CD4-positive, alpha-beta memory T cell (primary cell): ENCODE measurements around the gene PCK1. TPM values are rescaled to one million over a fixed set of nuclear protein-coding genes. Genes with fewer than 3 reads are reported as not detected.

Experiments
- CTCF ChIA-PET: fragments of 350-600 bp; sonication (Branson Sonifier 250); formaldehyde crosslinking; loops from one replicate; lab custom pipeline; 2021; ENCODE audit warnings: inconsistent platforms; ENCODE audit not compliant: partially characterized antibody; lab: Charles Lee
- POLR2A ChIA-PET: fragments of 350-600 bp; sonication (Branson Sonifier 250); formaldehyde crosslinking; loops from one replicate; lab custom pipeline; 2021; ENCODE audit not compliant: partially characterized antibody; lab: Charles Lee
- DNase-seq, 5 donors: peaks; one replicate each; pipeline versions ENCODE4 v3.0.0 to v3.0.0-alpha.2; 2020 to 2022; ENCODE audit warnings: mixed read lengths in 1 of 5
- H3K27ac ChIP-seq: one replicate; pipeline ENCODE4 v1.7.0; 2013; ENCODE audit warnings: low read depth, low read length
- H3K27me3 ChIP-seq: 2 replicates; pipeline ENCODE4 v1.7.0; 2013; ENCODE audit warnings: mild to moderate bottlenecking, low read length, moderate library complexity; ENCODE audit not compliant: insufficient read depth
- H3K36me3 ChIP-seq: 2 replicates; pipeline ENCODE4 v1.7.0; 2013; ENCODE audit warnings: mild to moderate bottlenecking, low read length, moderate library complexity; ENCODE audit not compliant: insufficient read depth
- H3K4me1 ChIP-seq: 2 replicates; pipeline ENCODE4 v1.7.0; 2013; ENCODE audit warnings: mild to moderate bottlenecking, low read length, moderate library complexity; ENCODE audit not compliant: insufficient read depth
- H3K4me3 ChIP-seq, 2 donors: one replicate each; pipeline ENCODE4 v1.7.0; 2013; ENCODE audit warnings: low read length in 2 of 2, mild to moderate bottlenecking in 1 of 2
- H3K9me3 ChIP-seq, 2 donors: one replicate each; pipeline ENCODE4 v1.7.0; 2013; ENCODE audit warnings: low read length in 2 of 2, control low read depth in 1 of 2; ENCODE audit not compliant: control insufficient read depth in 1 of 2
- H3K27ac Mint-ChIP-seq, 7 donors: one replicate each; pipeline ENCODE4 v1.8.0; 2020 to 2021; ENCODE audit warnings: mixed read lengths in 7 of 7, mild to moderate bottlenecking in 6 of 7, inconsistent platforms in 3 of 7, moderate library complexity in 3 of 7
- H3K27me3 Mint-ChIP-seq, 2 donors: one replicate each; pipeline ENCODE4 v1.8.0; 2020 to 2021; ENCODE audit warnings: mixed read lengths in 2 of 2
- H3K36me3 Mint-ChIP-seq, 2 donors: one replicate each; pipeline ENCODE4 v1.8.0; 2020 to 2021; ENCODE audit warnings: mixed read lengths in 2 of 2, inconsistent platforms in 1 of 2, mild to moderate bottlenecking in 1 of 2
- H3K4me1 Mint-ChIP-seq, 4 donors: one replicate each; pipeline ENCODE4 v1.8.0; 2020 to 2021; ENCODE audit warnings: mixed read lengths in 4 of 4, mild to moderate bottlenecking in 1 of 4
- H3K4me3 Mint-ChIP-seq, 8 donors: one replicate each; pipeline ENCODE4 v1.8.0; 2020 to 2021; ENCODE audit warnings: mixed read lengths in 8 of 8, mild to moderate bottlenecking in 7 of 8, moderate library complexity in 6 of 8, inconsistent platforms in 3 of 8
- H3K9me3 Mint-ChIP-seq, 8 donors: one replicate each; pipeline ENCODE4 v1.8.0; 2020 to 2021; ENCODE audit warnings: mixed read lengths in 8 of 8, mild to moderate bottlenecking in 5 of 8, inconsistent platforms in 3 of 8, moderate library complexity in 1 of 8
- intact Hi-C: fragments of 100-400 bp; cut with micrococcal nuclease; formaldehyde crosslinking; loops from one replicate; pipeline ENCODE4 v1.15.1; 2023
- polyA plus RNA-seq, 2 donors: library from polyadenylated mRNA; unstranded; fragments of 300-500 nt; fragmentation: Illumina TruSeq; gene quantifications; one replicate each; pipeline ENCODE4 v1.2.3, GENCODE V29; 2021
- total RNA-seq, 2 experiments: library from RNA; stranded (reverse); gene quantifications; one replicate each; pipeline ENCODE4 v1.2.3, GENCODE V29; 2021

Gene PCK1
- total and polyA plus RNA-seq, 4 experiments from 2014 or later = not detected

GRCh38 chr20:57562541-57563465 is 1.9 kb downstream of the PCK1 start:
- no peak for DNase-seq
- H3K36me3 ChIP-seq = no peaks in the 10 kb centered on the region
- H3K27me3 Mint-ChIP-seq = peaks cover 6 to 24% of the 10 kb centered on the region in 2 donors
- no peak overlapping the region for H3K27ac Mint-ChIP-seq
- intact Hi-C loops = no loop called here
- no peaks in the 10 kb centered on the region for H3K4me1 Mint-ChIP-seq
- H3K9me3 Mint-ChIP-seq = no peaks in the 10 kb centered on the region
- no peak overlapping the region for H3K4me3 Mint-ChIP-seq
- H3K27me3 ChIP-seq = no peaks in the 10 kb centered on the region
- no peaks in the 10 kb centered on the region for H3K4me1 ChIP-seq
- H3K9me3 ChIP-seq = no peaks in the 10 kb centered on the region
- no peaks in the 10 kb centered on the region for H3K36me3 Mint-ChIP-seq
- CTCF ChIA-PET = no interaction called here
- H3K27ac ChIP-seq = no peak overlapping the region
- no peak overlapping the region for H3K4me3 ChIP-seq
- POLR2A ChIA-PET = no interaction called here

- Histone ChIP-seq H3K27ac (no peak overlapping the region), H3K9me3 (no peaks in the 10 kb centered on the region), H3K27me3 (no peaks in the 10 kb centered on the region), H3K4me3 (no peak overlapping the region), H3K36me3 (no peaks in the 10 kb centered on the region), H3K4me1 (no peaks in the 10 kb centered on the region)
- Mint-ChIP-seq H3K9me3 (no peaks in the 10 kb centered on the region), H3K4me3 (no peak overlapping the region), H3K4me1 (no peaks in the 10 kb centered on the region), H3K27me3 (peaks cover 6 to 24% of the 10 kb centered on the region in 2 donors), H3K27ac (no peak overlapping the region), H3K36me3 (no peaks in the 10 kb centered on the region)
- ChIA-PET POLR2A (no interaction called here), CTCF (no interaction called here)
- DNase-seq = no peak
- intact Hi-C loops = no loop called here
These were observed 2.6 kb downstream of the PCK1 start for GRCh38 chr20:57563522-57563921.

- POLR2A ChIA-PET = no interaction called here
- no peak for DNase-seq
These were observed 3.4 kb downstream of the PCK1 start for GRCh38 chr20:57564180-57564802.

GRCh38 chr20:57564951-57565642 is 4.2 kb downstream of the PCK1 start:
- H3K36me3 ChIP-seq = no peaks in the 10 kb centered on the region
- Mint-ChIP-seq H3K4me1 (no peaks in the 10 kb centered on the region), H3K4me3 (no peak overlapping the region), H3K27ac (no peak overlapping the region), H3K36me3 (no peaks in the 10 kb centered on the region), H3K27me3 (peaks cover 0 to 21% of the 10 kb centered on the region in 2 donors), H3K9me3 (no peaks in the 10 kb centered on the region)
- no peaks in the 10 kb centered on the region for H3K27me3 ChIP-seq
- H3K4me3 ChIP-seq = no peak overlapping the region
- no peak overlapping the region for H3K27ac ChIP-seq
- intact Hi-C loops = no loop called here
- CTCF ChIA-PET = no interaction called here
- POLR2A ChIA-PET = no interaction called here
- no peaks in the 10 kb centered on the region for H3K4me1 ChIP-seq
- no peak for DNase-seq
- H3K9me3 ChIP-seq = no peaks in the 10 kb centered on the region

More at GRCh38 chr20:57564180-57564802, 3.4 kb downstream of the PCK1 start:
- no peaks in the 10 kb centered on the region for H3K9me3 Mint-ChIP-seq
- no peak overlapping the region for H3K27ac ChIP-seq
- no peaks in the 10 kb centered on the region for H3K36me3 Mint-ChIP-seq
- no peaks in the 10 kb centered on the region for H3K27me3 ChIP-seq
- H3K4me1 Mint-ChIP-seq = no peaks in the 10 kb centered on the region
- H3K9me3 ChIP-seq = no peaks in the 10 kb centered on the region
- peaks cover 4 to 26% of the 10 kb centered on the region in 2 donors for H3K27me3 Mint-ChIP-seq
- H3K4me3 ChIP-seq = no peak overlapping the region
- no peak overlapping the region for H3K27ac Mint-ChIP-seq
- no peaks in the 10 kb centered on the region for H3K36me3 ChIP-seq
- CTCF ChIA-PET = no interaction called here
- intact Hi-C loops = no loop called here
- no peak overlapping the region for H3K4me3 Mint-ChIP-seq
- no peaks in the 10 kb centered on the region for H3K4me1 ChIP-seq

- no peaks in the 10 kb centered on the region for H3K4me1 Mint-ChIP-seq
- POLR2A ChIA-PET = no interaction called here
- no peak overlapping the region for H3K27ac Mint-ChIP-seq
These were observed 5.5 kb downstream of the PCK1 start for GRCh38 chr20:57566399-57566798.

GRCh38 chr20:57566803-57567459 is 6.0 kb downstream of the PCK1 start:
- no peak overlapping the region for H3K4me3 ChIP-seq
- H3K36me3 ChIP-seq = no peaks in the 10 kb centered on the region
- POLR2A ChIA-PET = no interaction called here
- intact Hi-C loops = no loop called here
- H3K4me3 Mint-ChIP-seq = no peak overlapping the region
- no peak for DNase-seq
- no peaks in the 10 kb centered on the region for H3K9me3 Mint-ChIP-seq
- no peaks in the 10 kb centered on the region for H3K9me3 ChIP-seq
- H3K4me1 Mint-ChIP-seq = no peaks in the 10 kb centered on the region
- no peaks in the 10 kb centered on the region for H3K27me3 ChIP-seq
- peaks cover 3 to 19% of the 10 kb centered on the region in 2 donors for H3K27me3 Mint-ChIP-seq
- no peak overlapping the region for H3K27ac Mint-ChIP-seq
- no peaks in the 10 kb centered on the region for H3K4me1 ChIP-seq
- no peaks in the 10 kb centered on the region for H3K36me3 Mint-ChIP-seq
- no peak overlapping the region for H3K27ac ChIP-seq
- CTCF ChIA-PET = no interaction called here

More at GRCh38 chr20:57566399-57566798, 5.5 kb downstream of the PCK1 start:
- Histone ChIP-seq H3K27ac (no peak overlapping the region), H3K27me3 (no peaks in the 10 kb centered on the region), H3K9me3 (no peaks in the 10 kb centered on the region), H3K36me3 (no peaks in the 10 kb centered on the region), H3K4me1 (no peaks in the 10 kb centered on the region), H3K4me3 (no peak overlapping the region)
- DNase-seq = no peak
- H3K9me3 Mint-ChIP-seq = no peaks in the 10 kb centered on the region
- H3K27me3 Mint-ChIP-seq = peaks cover 0 to 21% of the 10 kb centered on the region in 2 donors
- H3K36me3 Mint-ChIP-seq = no peaks in the 10 kb centered on the region
- intact Hi-C loops = no loop called here
- H3K4me3 Mint-ChIP-seq = no peak overlapping the region
- CTCF ChIA-PET = no interaction called here
